OCI-LY1 (cell line): ENCODE measurements around the gene CDPF1.

Experiments
- H2AFZ ChIP-seq: fragments of 200-600 bp; sonication (generic), shearing (Covaris generic); 2 replicates; pipeline ENCODE4 v1.6.0; 2014; ENCODE audit warnings: antibody characterized with exemption, mild to moderate bottlenecking, low read length
- H3F3A ChIP-seq: fragments of 200-600 bp; sonication (generic), shearing (Covaris generic); 2 replicates; pipeline ENCODE4 v1.6.0; 2014; ENCODE audit warnings: mild to moderate bottlenecking, antibody characterized with exemption, low read length, moderate library complexity; ENCODE audit not compliant: insufficient read depth
- H3K27ac ChIP-seq: fragments of 200-600 bp; sonication (generic); 2 replicates; pipeline ENCODE4 v1.5.1; 2014; ENCODE audit warnings: low read length, mixed run types, mild to moderate bottlenecking, low read depth; ENCODE audit not compliant: poor library complexity, severe bottlenecking
- H3K27me3 ChIP-seq: fragments of 200-600 bp; sonication (generic); 2 replicates; pipeline ENCODE4 v1.6.0; 2014; ENCODE audit warnings: antibody characterized with exemption, mild to moderate bottlenecking, low read length, moderate library complexity; ENCODE audit not compliant: insufficient read depth
- H3K36me3 ChIP-seq: fragments of 200-600 bp; sonication (generic); 2 replicates; pipeline ENCODE4 v1.6.1; 2014; ENCODE audit warnings: mild to moderate bottlenecking, antibody characterized with exemption, low read length, moderate library complexity, mixed read lengths; ENCODE audit not compliant: insufficient read depth
- H3K4me1 ChIP-seq: fragments of 200-600 bp; sonication (generic); 2 replicates; pipeline ENCODE4 v1.5.1; 2014; ENCODE audit warnings: mild to moderate bottlenecking, low read length, moderate library complexity; ENCODE audit not compliant: insufficient read depth, severe bottlenecking
- H3K4me2 ChIP-seq: fragments of 200-600 bp; sonication (generic), shearing (Covaris generic); 2 replicates; pipeline ENCODE4 v1.6.1; 2014; ENCODE audit warnings: low read length
- H3K4me3 ChIP-seq: fragments of 200-600 bp; sonication (generic); 2 replicates; pipeline ENCODE4 v1.5.1; 2014; ENCODE audit warnings: low read length, low read depth, mild to moderate bottlenecking, mixed read lengths; ENCODE audit not compliant: poor library complexity, severe bottlenecking
- H3K79me2 ChIP-seq: fragments of 200-600 bp; shearing (Covaris generic); 2 replicates; pipeline ENCODE4 v1.6.1; 2016; ENCODE audit warnings: mixed run types, low read length, mixed read lengths; ENCODE audit not compliant: insufficient read depth
- H3K9ac ChIP-seq: fragments of 200-600 bp; sonication (generic), shearing (Covaris generic); 2 replicates; pipeline ENCODE4 v1.6.1; 2014; ENCODE audit warnings: mild to moderate bottlenecking, low read length, mixed read lengths
- H3K9me2 ChIP-seq: fragments of 200-600 bp; sonication (generic), shearing (Covaris generic); 2 replicates; pipeline ENCODE4 v1.6.1; 2014; ENCODE audit warnings: low read depth, mild to moderate bottlenecking, low read length, mixed read lengths
- H3K9me3 ChIP-seq: fragments of 200-600 bp; shearing (Covaris generic); 2 replicates; pipeline ENCODE4 v1.6.1; 2014; ENCODE audit warnings: low read length, mixed read lengths
- H4K20me1 ChIP-seq: fragments of 200-600 bp; sonication (generic), shearing (Covaris generic); 2 replicates; pipeline ENCODE4 v1.6.0; 2016; ENCODE audit warnings: mild to moderate bottlenecking, low read length; ENCODE audit not compliant: insufficient read depth
- EZH2 ChIP-seq: fragments of 200-600 bp; sonication (generic), shearing (Covaris generic); IDR thresholded peaks from 2 replicates; pipeline ENCODE4 v1.8.0; 2017; ENCODE audit warnings: borderline replicate concordance, mixed run types, mild to moderate bottlenecking, antibody characterized with exemption, low read length, moderate library complexity, mixed read lengths
- TF ChIP-seq, protein P1 (sequence below): fragments of 200-600 bp; sonication (generic), shearing (Covaris generic); IDR thresholded peaks from 2 replicates; pipeline ENCODE4 v1.5.1; 2017; ENCODE audit warnings: mild to moderate bottlenecking, antibody characterized with exemption, low read length, moderate library complexity, mixed read lengths

The CDPF1 gene

GRCh38 chr22:46293577-46294260, 43.6 kb upstream of the CDPF1 start:
- Histone ChIP-seq H2AFZ (no peak overlapping the region), H3K9me2 (no peaks in the 10 kb centered on the region), H3K9me3 (no peaks in the 10 kb centered on the region), H3K9ac (no peak overlapping the region; the same call in 1 of the 2 replicates), H3K4me1 (peaks cover 40% of the 10 kb centered on the region), H3K4me2 (peak overlapping the region; percentile 18; the same call in 1 of the 2 replicates), H3K36me3 (peaks cover 8% of the 10 kb centered on the region), H3K27me3 (no peaks in the 10 kb centered on the region), H3K4me3 (no peak overlapping the region), H4K20me1 (no peaks in the 10 kb centered on the region), H3F3A (no peaks in the 10 kb centered on the region), H3K79me2 (peaks cover 8% of the 10 kb centered on the region), H3K27ac (peak overlapping the region; percentile 12)
- TF ChIP-seq, protein P1, sequence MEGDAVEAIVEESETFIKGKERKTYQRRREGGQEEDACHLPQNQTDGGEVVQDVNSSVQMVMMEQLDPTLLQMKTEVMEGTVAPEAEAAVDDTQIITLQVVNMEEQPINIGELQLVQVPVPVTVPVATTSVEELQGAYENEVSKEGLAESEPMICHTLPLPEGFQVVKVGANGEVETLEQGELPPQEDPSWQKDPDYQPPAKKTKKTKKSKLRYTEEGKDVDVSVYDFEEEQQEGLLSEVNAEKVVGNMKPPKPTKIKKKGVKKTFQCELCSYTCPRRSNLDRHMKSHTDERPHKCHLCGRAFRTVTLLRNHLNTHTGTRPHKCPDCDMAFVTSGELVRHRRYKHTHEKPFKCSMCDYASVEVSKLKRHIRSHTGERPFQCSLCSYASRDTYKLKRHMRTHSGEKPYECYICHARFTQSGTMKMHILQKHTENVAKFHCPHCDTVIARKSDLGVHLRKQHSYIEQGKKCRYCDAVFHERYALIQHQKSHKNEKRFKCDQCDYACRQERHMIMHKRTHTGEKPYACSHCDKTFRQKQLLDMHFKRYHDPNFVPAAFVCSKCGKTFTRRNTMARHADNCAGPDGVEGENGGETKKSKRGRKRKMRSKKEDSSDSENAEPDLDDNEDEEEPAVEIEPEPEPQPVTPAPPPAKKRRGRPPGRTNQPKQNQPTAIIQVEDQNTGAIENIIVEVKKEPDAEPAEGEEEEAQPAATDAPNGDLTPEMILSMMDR, result peak; percentile 6; the same call in 1 of the 2 replicates
- no peak for TF ChIP-seq EZH2

DNA sequence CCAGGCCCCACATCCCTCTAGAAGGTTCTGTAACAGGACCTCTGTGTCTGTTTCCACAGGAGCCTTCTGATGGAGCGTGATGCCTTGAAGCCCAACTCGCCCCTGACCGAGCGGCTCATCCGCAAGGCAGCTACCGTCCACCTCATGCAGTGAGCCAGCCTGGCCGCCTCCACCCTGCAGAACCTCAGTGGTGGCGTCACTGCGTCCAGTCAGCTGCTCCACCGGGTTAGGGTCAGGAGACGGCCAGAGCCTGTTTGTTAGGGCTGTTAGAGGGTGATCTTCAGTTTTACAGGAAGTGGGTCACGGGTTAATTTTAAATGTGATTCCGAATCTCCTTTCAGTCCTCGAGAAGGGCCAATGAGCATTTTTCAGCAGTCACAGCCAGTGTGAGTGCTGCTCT, 42.6 kb upstream of the CDPF1 start:
- Histone ChIP-seq H2AFZ (no peak overlapping the region), H3K4me1 (peaks cover 38% of the 10 kb centered on the region), H3K9me3 (no peaks in the 10 kb centered on the region), H3K4me2 (no peak overlapping the region), H3F3A (no peaks in the 10 kb centered on the region), H3K9ac (no peak overlapping the region), H3K9me2 (no peaks in the 10 kb centered on the region), H3K27ac (no peak overlapping the region), H3K27me3 (no peaks in the 10 kb centered on the region), H3K36me3 (no peaks in the 10 kb centered on the region; the same call in 1 of the 2 replicates), H3K79me2 (peaks cover 5% of the 10 kb centered on the region), H4K20me1 (no peaks in the 10 kb centered on the region), H3K4me3 (no peak overlapping the region)
- TF ChIP-seq, protein P1, result no peak
- TF ChIP-seq EZH2, result no peak

DNA sequence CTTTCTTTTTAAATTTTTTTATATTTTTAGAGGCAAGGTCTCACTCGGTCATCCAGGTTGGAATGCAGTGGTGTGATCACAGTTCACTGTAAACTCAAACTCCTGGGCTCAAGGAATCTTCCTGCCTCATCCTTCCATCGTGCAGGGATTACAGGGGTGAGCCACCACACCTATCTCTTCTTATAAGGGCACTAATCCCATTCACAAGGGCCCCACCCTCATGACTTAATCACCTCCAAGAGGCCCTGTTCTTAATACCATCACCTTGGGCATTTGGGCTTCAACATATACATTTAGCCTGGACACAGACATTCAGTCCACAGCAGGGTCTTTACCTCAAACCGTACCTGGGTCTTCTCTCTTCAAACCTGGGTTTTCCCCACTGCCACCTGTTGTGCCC, 42.1 kb upstream of the CDPF1 start:
- Histone ChIP-seq H4K20me1 (no peaks in the 10 kb centered on the region), H3K9ac (no peak overlapping the region), H2AFZ (no peak overlapping the region), H3K4me3 (no peak overlapping the region), H3K79me2 (no peaks in the 10 kb centered on the region), H3K4me1 (peaks cover 37% of the 10 kb centered on the region), H3F3A (no peaks in the 10 kb centered on the region), H3K36me3 (no peaks in the 10 kb centered on the region; the same call in 1 of the 2 replicates), H3K27ac (no peak overlapping the region), H3K9me3 (no peaks in the 10 kb centered on the region), H3K27me3 (no peaks in the 10 kb centered on the region), H3K4me2 (no peak overlapping the region), H3K9me2 (no peaks in the 10 kb centered on the region)
- TF ChIP-seq EZH2, result no peak
- TF ChIP-seq, protein P1, result no peak
